Fibroblast of skin of left quadriceps (primary cell): ENCODE data around the gene SUCO.

Experiments
- DNase-seq, 2 experiments: peaks; one replicate each; pipeline ENCODE4 v3.0.0-alpha.2; 2013; ENCODE audit warnings: low read depth in 2 of 2

The SUCO gene

DNA sequence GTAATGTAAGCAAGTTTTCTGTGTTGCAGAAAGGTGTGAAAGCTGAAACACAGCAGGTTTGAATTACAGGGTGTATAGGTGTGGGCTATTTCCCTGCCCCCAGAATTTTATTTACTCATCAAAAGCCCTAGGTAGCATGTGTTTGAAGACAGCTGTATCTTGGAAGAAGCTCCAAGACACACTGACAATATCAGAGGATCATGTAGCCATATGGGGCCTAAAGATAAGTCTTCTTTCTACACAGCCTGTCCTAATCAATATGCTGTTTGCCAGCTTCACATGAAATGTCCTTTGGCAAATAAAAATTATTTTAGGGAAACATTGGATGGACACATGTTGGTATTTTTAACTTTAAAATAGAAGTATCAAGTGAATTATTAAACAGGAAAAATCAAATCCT, 17.5 kb upstream of the SUCO start:
- no peak for DNase-seq

GRCh38 chr1:172515927-172516326, 17.0 kb upstream of the SUCO start:
- DNase-seq = no peak

DNA sequence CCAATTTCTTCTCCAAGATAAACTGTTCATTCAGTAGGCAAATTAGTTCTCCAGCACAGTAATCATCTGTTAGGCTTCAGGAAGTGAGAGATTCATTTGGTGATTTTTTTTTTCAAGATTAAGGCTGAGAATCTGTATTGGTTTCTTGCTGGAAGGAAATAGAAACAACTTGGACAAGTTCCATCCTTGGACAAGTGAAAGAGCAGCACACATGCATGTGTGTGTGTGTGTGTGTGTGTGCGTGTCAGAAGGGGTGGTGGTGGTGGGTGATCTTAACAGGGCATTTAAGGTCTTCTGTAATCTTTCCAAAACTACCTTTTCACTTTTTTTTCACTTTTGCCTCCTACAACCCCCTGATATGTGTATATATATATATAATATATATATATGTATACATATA, 15.9 kb upstream of the SUCO start:
- no peak for DNase-seq

- DNase-seq = no peak
Measured at GRCh38 chr1:172517545-172517944, 15.4 kb upstream of the SUCO start.

DNA sequence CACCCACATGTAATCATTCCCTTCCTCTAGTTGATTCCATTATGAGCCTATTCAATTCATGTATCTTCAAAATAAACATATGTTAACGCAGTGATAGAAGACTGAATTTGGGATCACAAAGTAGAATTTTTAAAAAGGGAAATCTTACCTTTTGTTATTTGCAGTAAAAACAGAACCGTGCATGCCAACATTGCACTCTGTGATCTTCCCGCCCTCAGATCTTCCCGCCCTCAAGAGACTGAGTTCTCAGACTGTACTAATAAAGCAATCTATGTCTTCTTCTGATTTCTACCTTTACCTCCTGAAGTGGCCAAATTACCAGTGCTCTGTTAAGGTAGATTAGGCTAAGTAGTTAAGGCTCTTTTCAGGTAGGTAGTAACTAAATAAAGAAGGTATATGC, 3.6 kb upstream of the SUCO start:
- DNase-seq = no peak

GRCh38 chr1:172530000-172530399, 3.0 kb upstream of the SUCO start:
- no peak for DNase-seq

- no peak for DNase-seq
Measured at GRCh38 chr1:172531412-172532182, 1.4 kb upstream of the SUCO start.

- DNase-seq = peak; percentile 96
Measured at GRCh38 chr1:172532183-172532699, 709 bp upstream of the SUCO start.

DNA sequence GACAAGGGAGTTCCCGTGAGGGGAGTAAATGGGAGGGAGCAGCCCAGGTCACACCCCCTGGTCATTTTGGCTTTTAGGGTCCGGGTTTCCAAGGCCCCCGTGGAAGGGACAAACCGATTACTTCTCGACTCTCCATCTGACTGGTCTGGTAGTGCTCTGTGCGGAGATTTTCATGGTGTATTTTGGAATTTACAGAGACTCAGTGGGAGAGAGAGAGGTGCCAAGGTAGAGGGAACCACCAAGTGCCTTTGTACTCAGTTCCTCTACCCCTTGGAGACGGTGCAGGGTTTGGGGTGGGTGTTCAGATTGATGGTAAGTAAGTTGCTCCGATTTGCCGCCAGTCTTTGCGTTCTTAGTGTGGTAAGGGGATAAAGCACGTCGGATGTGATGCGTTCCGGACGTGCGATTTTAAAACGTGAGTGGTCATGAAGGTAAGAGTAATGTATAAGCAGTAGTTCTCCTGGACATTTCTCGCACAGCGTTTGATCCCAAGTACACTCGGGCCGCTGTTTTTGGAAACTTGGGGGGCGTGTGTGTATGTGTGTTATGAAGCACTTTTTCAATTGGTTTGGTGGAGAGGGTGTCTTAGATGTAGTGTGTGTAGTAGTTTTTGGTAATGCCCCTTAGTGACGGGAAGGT, 682 bp downstream of the SUCO start:
- no peak for DNase-seq

DNA sequence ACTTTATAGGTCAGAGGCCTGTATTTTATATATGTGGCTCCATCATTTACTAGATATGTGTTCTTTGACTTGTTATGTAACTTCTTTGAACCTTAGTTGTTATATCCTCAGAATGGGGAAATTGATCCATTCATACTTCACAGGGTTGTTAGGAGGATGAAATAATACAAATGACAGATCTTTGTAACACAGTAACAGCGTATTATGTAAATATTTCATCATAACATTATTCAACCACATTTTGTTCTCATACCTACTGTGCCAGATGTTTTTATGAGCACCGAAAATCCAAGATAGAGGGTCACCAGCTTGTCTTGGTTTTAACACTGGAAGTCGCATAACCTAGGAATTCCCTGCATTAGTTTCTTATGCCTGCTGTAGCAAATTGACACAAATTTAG, 3.3 kb downstream of the SUCO start:
- DNase-seq = no peak

DNA sequence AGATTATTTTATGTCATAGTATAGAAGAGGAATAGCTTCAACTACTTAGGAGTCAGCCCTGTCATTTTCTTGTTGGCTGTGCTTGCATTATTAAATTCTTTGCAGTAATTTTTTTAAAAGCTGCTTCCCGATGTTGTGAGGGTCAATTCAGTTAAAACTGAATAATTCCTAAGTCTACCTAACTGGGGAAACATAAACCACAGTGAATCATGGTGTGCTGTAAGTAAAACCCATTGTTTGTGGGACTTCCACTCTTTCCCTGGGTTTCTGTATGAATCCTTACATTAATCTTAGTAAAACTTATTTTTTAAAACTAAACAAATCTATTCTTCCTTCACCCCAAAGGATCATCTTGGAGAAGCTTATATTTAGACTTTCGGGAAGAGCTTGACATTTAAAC, 4.4 kb downstream of the SUCO start:
- no peak for DNase-seq

DNA sequence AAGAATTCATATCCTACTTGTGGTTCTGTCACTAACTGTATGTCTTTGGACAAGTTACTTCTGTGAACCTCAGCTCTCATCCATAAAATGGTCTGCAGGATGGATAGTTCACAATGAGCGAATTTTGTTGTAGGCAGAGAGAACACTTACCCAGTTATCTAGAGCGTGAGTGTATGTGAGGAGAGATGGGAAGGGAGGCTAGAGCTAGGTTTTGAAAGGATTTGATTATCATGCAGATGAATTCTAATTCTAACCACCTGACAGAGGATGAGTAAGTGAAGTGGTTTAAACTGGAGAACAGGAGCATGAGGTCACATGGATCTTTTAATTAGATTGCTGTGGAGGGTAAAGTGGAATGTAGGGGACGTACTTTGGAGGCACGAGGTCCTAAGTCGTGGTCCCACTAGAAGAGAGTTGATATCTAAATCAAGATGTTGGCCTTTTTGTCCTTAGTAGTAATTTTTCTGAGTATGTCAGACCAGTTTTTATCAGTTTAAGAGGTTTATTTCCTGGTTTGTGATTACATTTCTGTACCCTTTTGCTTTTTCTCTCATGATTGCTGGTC, 5.0 kb downstream of the SUCO start:
- no peak for DNase-seq

- no peak for DNase-seq
Measured at GRCh38 chr1:172540635-172541034, 7.7 kb downstream of the SUCO start.

DNA sequence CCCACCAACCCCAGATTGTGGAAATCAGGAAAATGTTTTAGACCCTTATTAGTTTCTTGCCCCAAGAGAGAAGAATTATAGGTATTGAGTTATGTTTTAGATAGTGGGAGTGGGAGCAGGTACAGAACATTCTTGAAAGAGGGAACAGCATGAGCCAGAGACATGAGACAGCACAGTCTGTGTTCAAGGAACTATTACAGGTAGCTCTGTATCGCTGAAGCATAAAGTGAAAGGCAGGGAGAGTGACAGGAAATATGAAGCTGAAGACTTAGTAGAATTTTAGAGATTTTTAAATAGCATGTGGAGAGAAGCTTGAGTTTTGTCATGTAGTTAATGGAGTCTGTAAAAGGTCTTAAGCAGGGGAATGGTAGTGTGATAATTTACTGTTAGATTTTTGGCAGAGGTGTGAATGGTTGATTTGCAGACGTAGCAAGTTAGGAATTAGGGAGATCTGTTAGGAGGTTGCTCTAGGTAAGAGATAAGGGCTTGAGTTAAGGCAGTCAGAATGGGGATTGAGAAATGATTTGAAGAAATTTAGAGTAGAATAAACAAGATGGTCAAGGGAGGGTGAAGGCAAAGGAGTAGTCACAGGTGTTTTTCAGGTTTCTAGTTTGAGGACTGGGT, 11.6 kb downstream of the SUCO start:
- no peak for DNase-seq

DNA sequence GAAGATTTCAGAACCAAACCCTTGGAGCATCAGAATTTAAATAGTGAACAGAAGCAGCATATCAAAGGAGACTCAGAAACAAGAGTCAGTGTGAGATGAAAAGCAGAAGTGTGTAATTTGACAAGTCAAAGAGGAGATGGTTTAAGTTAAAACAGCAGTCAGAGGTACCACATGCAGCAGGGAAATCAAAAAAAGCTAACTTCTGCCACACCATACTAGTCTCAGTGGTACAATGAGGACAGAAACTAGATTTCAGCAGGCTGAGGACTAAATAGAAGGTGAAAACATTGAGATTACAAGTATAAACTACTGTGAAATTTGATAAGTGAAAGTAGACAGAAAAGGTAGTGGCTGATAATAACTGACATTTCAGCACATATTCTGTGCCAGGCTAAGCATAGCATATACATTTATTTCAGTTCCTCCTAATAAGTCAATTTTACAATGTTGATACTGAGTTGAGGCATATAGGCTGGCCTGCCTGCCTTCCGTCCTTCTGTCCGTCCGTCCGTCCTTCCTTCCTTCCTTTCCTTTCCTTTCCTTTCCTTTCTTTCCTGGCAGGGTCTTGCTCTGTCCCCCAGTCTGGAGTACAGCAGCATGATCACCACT, 12.6 kb downstream of the SUCO start:
- no peak for DNase-seq

DNA sequence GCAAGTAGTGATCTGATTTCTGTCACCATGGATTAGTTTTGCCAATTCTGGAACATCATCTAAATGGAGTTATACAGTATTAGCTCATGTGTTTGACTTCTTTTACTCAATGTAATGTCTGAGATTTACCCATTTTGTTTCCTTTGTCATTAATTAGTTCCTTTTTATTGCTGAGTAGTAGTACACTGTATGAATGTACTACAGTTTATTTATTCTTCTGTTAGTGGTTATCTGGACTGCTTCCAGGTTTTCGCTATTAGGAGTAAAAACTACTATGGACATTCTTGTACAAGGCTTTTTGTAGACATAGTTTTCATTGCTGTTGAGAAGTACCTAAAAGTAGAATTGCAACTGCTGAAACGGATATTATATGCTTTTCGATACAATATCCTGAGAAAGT, 14.1 kb downstream of the SUCO start:
- DNase-seq = no peak

GRCh38 chr1:172549621-172550280, 16.8 kb downstream of the SUCO start:
- DNase-seq = no peak

- DNase-seq = no peak
Measured at GRCh38 chr1:172551279-172551678, 18.3 kb downstream of the SUCO start.

GRCh38 chr1:172554915-172555314, 22.0 kb downstream of the SUCO start:
- DNase-seq = no peak

- DNase-seq = no peak
Measured at GRCh38 chr1:172556461-172556860, 23.5 kb downstream of the SUCO start.

- DNase-seq = no peak
Measured at GRCh38 chr1:172557270-172557669, 24.3 kb downstream of the SUCO start.
